ENCODE measurements around the gene CNTNAP5. TPM values are rescaled to one million over a fixed set of nuclear protein-coding genes. Genes with fewer than 3 reads are reported as not detected.

CNTNAP5 gene
- total RNA-seq, 1 experiment from 2014 or later = 0.05 TPM

DNA sequence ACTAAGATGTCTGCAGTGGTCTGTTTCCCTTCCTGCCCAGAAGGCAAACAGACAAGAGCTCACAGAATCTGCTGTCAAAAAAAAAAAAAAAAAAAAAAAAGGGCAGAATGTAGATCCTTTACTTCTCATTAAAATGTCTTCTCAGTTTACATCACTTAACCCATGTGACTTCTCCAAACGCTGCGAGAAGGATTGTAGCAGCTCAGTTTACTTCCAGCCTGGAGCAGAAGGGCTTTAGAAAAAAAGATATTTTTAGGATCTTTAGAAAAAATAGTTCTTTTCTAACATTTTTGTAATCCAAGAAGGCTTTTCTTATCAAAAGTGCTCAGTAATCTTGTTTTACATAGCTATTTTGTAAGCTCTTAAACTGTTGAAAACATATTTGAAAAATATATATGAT, 425.4 kb downstream of the CNTNAP5 start:
- DNase-seq (ENCODE audit: low read depth) = no peak

- DNase-seq (ENCODE audit: low read depth) = peak; percentile 79
Observed at GRCh38 chr2:124476291-124476690, 451.2 kb downstream of the CNTNAP5 start.

- no peak for DNase-seq (ENCODE audit: low read depth)
Observed at GRCh38 chr2:124478761-124479160, 453.7 kb downstream of the CNTNAP5 start.

DNA sequence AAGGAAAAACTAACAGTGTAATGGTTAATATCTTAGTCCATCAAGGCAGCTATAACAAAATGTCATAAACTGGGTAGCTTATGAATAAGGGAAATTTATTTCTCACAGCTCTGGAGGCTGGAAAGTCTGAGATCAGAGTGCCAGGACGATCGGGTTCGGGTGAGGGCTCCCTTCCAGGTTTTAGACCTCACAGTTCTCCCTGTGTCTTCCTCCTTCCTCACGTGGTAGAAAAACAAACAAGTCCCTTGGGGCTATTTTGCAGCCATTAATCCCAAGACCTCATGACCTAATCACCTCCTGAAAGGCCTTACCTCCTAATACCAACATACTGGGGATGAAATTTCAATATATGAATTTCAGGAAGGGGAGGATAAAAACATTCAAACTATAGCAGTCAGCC, 455.9 kb downstream of the CNTNAP5 start:
- no peak for DNase-seq (ENCODE audit: low read depth)

DNA sequence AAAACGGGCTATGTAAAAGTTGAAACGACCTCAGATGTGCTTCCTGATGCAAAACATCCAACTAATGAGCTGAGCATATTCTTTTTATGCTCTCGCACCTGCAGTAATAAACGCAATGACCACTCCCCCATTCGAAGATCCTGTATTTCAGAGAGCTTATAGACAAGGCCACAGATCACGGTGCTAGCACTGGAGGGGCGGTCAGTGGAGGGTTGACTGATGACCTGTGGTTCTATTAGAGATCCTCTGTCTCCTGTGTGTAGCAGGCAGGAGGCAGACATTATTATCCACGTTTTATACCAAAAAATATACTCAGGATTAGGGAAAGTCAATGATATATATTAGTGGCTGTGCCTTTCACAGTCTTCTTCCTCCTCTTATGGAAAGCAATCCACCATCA, 457.0 kb downstream of the CNTNAP5 start:
- DNase-seq (ENCODE audit: low read depth) = no peak

- no peak for DNase-seq (ENCODE audit: low read depth)
Observed at GRCh38 chr2:124482551-124482950, 457.5 kb downstream of the CNTNAP5 start.

DNA sequence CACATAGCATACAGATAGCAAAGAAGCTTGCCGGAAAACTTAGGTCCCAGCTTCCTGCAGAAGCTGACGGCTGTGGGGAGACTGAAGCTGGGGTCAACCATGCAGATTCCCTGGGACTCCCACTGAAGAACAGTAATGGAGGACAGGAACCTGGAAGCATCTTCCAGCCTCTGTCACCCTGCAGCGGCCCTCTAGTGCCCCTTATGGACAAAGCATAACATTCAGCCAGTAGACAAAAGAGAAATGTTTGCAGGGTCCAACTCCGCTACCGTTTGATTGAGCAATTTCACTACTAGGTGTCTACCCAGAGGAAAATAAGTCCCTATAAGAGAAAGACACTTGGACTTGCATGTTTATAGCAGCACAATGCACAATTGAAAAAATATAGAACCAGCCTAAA, 460.6 kb downstream of the CNTNAP5 start:
- DNase-seq (ENCODE audit: low read depth) = no peak

- DNase-seq (ENCODE audit: low read depth) = peak; percentile 52
Observed at GRCh38 chr2:124489686-124490085, 464.6 kb downstream of the CNTNAP5 start.

DNA sequence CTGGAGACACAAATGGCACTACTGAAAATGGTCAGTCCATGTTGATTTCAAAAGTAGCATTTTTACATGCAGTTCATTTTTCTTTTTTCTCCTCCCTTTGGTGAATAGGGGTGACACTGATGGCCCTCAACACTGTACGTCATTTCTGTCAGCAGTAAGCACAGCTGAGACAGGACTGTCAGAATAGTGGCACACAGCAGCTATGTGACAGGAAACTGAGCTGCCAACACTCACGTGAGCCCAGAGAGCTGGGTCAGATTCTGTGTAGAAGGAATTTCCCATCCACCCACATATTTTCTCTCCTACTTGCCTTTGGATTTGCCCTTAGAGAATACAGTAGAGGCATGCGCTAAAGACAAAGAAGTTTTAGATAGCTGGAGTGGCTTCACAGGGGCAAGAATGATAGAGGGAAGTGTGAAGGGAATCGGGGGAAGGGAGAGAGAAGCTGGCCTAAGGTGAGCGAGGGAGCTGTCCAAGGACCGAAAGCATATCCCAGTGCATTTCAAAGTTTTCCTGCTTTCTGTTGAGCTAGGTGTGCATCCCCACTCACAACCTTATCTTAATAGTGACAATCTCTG, 476.6 kb downstream of the CNTNAP5 start:
- no peak for DNase-seq (ENCODE audit: low read depth)

GRCh38 chr2:124514236-124514635, 489.1 kb downstream of the CNTNAP5 start:
- DNase-seq (ENCODE audit: low read depth) = no peak

DNA sequence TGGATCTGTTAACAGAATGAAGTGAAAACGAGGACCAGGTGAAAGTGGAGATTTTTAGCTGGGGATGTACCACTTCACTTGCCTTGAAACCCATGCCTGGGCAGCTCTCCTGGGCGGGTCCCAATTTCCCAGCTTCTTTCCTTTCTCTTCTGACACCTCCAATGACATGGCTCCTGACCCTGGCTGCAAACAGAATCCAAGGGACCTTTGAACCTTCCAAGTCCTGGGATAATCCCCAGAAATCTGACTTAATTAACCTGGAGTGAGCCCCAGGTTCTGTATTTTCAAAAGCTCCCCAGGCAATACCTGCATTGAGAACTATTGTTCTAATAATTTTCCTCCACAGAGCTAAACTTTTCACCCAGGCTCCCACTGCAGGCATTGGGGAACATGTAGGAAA, 495.9 kb downstream of the CNTNAP5 start:
- DNase-seq (ENCODE audit: low read depth) = no peak

DNA sequence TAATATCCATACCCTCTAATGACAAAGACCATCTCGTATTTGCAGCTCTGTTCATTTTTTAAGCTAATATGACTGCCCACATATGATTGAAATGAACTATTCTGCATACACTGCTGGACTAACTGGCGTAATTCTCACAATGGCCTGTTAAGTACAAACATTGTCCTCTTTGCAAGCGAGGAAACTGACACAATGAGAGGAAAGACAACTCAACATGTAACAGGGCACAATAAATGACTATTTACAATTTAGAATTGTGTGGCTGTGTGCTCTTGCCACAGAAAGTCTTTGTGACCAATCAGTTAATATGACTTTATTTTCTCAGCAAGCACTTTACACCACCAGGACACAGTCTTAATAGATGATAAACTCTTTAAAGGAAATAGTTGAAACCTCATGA, 498.0 kb downstream of the CNTNAP5 start:
- no peak for DNase-seq (ENCODE audit: low read depth)

GRCh38 chr2:124524155-124524915, 499.2 kb downstream of the CNTNAP5 start:
- DNase-seq (ENCODE audit: low read depth) = no peak

DNA sequence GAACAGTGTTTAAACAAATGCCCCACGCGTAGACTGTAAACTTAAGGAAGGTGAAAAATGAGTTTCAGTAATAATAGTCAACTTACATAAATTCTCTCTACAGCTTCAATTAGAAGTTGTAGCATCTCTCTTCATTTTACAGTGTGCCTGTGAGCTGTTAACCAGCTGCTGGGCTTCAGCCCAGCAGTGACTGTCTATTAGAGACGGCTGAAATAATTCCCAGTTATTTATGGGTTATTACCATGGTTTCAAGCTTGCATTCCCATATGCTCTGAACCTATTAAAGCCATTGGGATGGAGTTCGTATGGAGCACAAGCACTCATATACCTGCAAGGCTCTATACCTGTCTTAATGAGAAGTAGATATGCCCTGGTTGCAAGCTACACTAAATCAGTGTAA, 501.1 kb downstream of the CNTNAP5 start:
- DNase-seq (ENCODE audit: low read depth) = no peak

DNA sequence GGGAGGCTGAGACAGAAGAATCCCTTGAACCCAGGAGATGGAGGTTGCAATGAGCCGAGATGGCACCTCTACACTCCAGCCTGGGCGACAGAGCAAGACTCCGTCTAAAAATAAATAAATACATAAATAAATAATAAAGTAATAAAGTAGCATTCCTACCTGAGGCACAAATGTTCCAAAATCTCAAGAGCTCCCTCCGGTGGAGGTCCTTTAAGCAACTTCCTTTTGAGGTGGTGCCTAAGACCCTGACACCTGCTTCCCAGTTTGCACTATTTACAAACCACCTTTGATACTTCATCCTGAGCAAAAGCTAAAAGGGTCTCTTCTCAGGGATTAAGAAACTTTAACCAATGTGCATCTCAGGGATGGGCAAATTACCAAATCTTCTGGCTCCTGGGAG, 505.1 kb downstream of the CNTNAP5 start:
- no peak for DNase-seq (ENCODE audit: low read depth)

DNA sequence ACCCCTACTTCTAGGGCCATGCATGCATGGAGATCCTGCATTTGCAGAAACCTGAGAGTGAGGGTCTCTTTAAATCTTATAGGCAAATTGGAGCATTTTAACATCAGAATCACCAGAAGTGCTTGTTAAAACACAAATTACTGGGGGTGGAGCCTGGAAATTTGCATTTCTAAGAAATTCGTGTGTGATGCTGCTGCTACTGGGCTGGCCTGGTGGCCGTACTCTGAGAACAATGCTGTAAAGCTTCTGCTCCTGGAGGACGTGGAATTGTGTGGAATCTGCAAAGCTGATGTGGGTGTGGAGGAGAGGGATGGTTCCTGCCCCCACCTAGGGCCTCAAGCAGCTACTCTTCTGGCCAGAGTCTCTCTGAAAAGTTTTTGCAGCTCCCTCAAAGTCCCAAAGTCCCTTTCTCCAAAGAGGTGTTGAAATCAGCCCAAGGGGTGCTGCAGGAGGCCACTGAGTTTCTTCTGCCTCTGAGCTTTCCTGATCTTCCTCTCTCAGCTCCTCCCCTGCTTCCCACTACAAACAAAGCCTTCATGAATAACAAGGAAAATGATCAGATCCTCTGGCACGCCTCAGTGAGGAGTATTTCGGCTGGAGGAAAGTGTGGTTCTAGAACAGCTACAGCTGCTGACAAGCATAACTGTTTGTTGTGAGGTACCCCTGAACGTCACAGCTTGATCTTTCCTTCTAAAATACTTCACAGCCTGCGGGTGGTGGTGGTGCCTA, 508.3 kb downstream of the CNTNAP5 start:
- no peak for DNase-seq (ENCODE audit: low read depth)

GRCh38 chr2:124534028-124534427, 508.9 kb downstream of the CNTNAP5 start:
- no peak for DNase-seq (ENCODE audit: low read depth)

DNA sequence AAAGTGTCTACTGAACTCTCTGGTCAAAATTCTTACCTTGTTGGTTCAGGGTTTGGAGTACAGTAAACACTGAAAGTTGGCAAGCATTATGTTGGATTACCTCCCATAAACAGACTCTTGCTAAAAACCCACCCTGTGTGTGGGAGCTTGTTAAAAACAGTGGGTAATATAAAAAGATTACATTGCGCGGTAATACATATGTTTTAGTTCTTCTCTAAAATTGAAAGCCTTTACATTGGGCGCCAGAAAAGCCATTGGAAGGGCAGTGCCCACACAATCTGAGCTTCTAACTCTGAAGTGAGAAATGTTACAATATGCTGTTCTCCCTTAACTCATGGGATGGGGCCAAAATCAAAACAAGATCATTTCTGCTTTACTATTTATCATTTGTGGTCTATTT, 510.7 kb downstream of the CNTNAP5 start:
- no peak for DNase-seq (ENCODE audit: low read depth)

DNA sequence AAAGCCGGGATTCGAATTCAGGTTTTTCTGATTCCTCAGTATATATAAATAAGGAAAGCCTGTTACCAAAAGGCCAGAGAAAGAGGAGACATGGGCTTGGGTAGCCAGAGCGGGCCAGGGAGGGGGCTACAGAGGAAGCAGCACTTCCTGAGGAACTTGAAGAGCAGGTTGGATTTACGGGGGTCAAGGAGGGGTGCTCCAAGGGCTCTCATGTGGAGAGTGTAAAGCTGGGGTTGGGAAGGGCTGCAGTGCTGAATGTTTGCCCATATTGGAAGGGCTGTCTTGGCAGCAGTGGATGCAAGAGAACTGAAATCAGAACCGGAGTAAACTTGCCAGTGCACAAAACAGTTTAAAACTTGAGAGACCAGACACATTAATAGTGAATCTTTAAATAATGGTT, 511.5 kb downstream of the CNTNAP5 start:
- DNase-seq (ENCODE audit: low read depth) = no peak

DNA sequence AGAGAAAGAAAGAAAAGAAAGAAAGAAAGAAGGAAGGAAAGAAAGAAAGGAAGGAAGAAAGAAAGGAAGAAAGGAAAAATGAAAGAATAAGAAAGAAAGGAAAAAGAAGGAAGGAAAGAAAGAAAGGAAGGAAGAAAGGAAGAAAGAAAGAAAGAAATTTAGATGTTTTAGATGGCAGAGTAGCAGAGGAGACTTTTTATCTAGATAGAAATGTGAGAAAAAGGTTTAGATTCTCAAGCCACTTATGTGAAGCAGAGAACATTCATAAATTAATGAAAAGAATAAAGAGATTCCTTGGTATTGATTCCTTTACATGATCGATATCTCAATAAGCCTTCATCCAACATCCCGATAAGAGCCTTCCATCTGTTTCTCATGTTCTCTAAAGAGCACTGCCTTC, 513.5 kb downstream of the CNTNAP5 start:
- DNase-seq (ENCODE audit: low read depth) = no peak

GRCh38 chr2:124540805-124541204, 515.7 kb downstream of the CNTNAP5 start:
- DNase-seq (ENCODE audit: low read depth) = no peak

DNA sequence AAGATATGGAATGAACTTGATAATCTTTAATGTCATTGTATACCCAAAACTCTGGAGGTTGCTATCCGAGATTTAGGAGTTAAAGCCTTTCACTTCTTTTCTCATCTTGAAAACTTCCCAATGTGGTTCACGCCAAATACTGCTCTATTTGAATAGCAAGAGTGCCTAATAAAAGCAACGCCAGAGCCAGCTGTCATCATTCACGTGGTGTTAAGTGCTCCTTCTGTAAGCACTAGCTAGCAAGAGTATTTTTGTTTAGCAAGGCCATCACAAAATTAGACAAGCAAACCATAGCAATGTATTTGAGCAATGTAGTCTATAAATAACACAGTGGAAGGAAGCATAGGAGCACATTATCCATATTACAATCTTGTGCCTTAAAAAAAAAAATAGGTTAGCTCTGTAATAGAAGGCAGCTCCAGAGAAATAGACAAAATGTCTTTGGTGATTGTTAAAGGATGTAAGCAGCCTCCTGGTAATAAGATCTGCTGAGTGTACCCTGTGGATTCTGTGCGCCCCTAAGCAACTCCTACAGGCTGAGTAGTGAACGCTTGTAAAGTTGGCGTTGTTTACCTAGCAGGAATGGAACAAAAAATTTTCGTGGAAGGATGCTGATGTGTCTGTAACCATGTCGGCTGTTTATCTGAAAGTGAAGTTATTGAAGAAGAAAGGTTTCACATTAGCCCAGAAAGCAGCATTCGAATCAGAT, 518.0 kb downstream of the CNTNAP5 start:
- no peak for DNase-seq (ENCODE audit: low read depth)

All from M059J (cell line).